AG20443 (cell line): ENCODE results near the gene CCDC120.

Experiments
- DNase-seq: peaks from one replicate; pipeline ENCODE4 v3.0.0; 2012; ENCODE audit warnings: low spot score, mixed read lengths

Gene CCDC120

GRCh38 chrX:49102190-49102589 lies 43.4 kb downstream of the CCDC120 start:
- DNase-seq = no peak

GRCh38 chrX:49103637-49104036 lies 44.8 kb downstream of the CCDC120 start:
- no peak for DNase-seq

GRCh38 chrX:49106296-49106695 lies 47.5 kb downstream of the CCDC120 start:
- DNase-seq = no peak

GRCh38 chrX:49106930-49107329 lies 48.1 kb downstream of the CCDC120 start:
- peak; percentile 67 for DNase-seq

DNA sequence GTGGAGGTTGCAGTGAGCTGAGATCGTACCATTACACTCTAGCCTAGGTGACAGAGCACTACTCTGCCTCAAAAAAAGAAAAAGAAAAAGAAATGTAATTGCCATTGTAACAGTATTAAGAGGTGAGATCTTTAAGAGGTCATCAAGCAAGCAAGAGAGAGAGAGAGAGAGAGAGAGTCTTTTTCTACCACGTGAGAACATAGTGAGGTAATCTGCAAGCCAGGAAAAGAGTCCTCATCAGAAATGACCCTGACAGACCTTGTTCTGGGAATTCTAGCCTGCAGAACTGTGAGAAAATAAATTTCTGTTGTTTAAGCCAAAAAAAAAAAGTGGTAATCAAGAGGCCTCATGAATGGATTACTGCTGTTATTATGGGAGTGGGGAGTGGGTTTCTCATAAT lies 49.8 kb downstream of the CCDC120 start:
- no peak for DNase-seq

DNA sequence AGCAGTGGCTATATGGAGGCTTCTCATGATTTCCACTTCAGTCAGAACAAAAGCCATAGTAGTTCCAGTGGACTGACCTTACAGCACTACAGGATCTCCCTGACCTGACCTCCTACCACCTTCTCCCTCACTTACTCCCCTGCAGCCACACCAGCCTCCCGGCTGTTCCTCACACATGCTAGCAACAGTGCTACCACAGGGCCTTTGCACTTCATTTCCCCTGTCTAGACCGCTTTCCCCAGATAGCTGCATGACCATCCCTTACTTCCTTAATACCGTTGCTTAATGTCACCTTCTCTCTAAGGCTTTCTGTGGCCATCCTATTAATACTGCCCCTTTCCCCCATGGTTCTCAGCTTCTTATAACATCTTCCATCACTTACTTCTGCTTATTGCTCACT lies 51.6 kb downstream of the CCDC120 start:
- no peak for DNase-seq

GRCh38 chrX:49111791-49112190 lies 53.0 kb downstream of the CCDC120 start:
- DNase-seq = no peak

DNA sequence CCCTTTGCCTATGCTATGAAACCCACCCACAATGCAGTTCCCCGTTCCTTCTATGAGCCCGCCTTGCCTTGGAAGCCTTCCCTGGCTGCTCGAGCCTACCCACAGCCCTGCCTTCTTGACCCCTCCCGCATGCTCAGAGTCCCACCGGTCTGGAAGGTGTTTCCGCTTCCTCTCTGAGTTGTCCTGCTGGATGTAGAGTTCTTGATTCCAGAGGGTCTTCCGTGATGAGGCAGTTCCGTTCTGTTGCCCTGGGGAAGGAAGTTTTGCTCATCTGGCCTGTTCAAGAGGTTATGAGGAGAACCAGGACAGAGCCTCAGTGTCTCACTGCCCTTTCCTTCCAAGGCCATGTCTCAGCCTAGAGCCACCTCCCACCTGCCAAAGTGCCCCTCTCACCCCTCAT lies 57.3 kb downstream of the CCDC120 start:
- no peak for DNase-seq

GRCh38 chrX:49116716-49117115 lies 57.9 kb downstream of the CCDC120 start:
- no peak for DNase-seq

DNA sequence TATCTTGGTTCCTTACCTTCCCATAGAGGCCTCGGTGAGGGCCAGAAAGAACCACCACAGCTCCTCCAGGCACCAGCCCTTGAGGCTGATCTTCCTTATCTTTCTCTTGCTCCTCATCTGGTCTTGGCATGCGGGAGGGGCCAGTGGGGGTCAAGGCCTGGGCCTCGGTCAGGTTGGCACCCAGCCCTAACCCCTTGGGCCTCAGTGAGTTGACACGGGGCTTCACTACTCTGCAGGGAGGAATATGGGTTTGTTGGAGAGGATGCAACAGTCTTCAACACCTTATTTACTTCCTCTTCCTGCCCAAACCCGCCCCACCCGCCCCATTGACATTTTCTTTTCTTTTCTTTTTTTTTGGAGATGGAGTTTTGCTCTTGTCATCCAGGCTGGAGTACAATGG lies 58.8 kb downstream of the CCDC120 start:
- no peak for DNase-seq
